Measurements from ENCODE around the gene OCLN. TPM values are rescaled to one million over a fixed set of nuclear protein-coding genes. Genes with fewer than 3 reads are reported as not detected.

The OCLN gene
- total RNA-seq, 4 donors from 2014 or later, result 74.9 to 112 (median 92.4) TPM

GRCh38 chr5:69522035-69522434, 29.4 kb downstream of the OCLN start:
- Histone ChIP-seq H3K4me1 (peaks cover 6 to 67% (median 36%) of the 10 kb centered on the region in 4 donors), H3K9me3 (no peaks in the 10 kb centered on the region), H3K27me3 (no peaks in the 10 kb centered on the region), H3K36me3 (no peaks in the 10 kb centered on the region), H3K4me3 (no peak overlapping the region), H3K27ac (peak overlapping the region in 3 of 4 donors; percentile 69 to 87 (median 83))
- in situ Hi-C loops (cut with MboI; ENCODE audit: low pct_ligation_motif_present in 1 of 4, low pct_unique_long_range_greater_than_20kb in 1 of 4, low sequenced_read_pairs in 3 of 4), result no loop called here
- 58 to 61% methylated on average over 3 of the region's 3 CpGs for WGBS, 2 donors (ENCODE audit: low coverage in 1 of 2)
- TF ChIP-seq POLR2AphosphoS5 (IDR thresholded peaks at IDR 0.05) (no peak), CTCF (IDR thresholded peaks at IDR 0.05) (no peak), EP300 (IDR thresholded peaks at IDR 0.05; ENCODE audit: low read depth) (no peak), POLR2A (IDR thresholded peaks at IDR 0.05) (no peak)
- intact Hi-C loops (cut with DNase I; ENCODE audit: low total_unique reads), result no loop called here
- no peak for DNase-seq

- H3K27me3 ChIP-seq, result no peaks in the 10 kb centered on the region
- no peak for DNase-seq
- 50 to 64% methylated on average over 1 to 2 of the region's 2 CpGs for WGBS, 2 donors (ENCODE audit: low coverage in 1 of 2)
- in situ Hi-C loops (cut with MboI; ENCODE audit: low pct_ligation_motif_present in 1 of 4, low pct_unique_long_range_greater_than_20kb in 1 of 4, low sequenced_read_pairs in 3 of 4), result no loop called here
- intact Hi-C loops (cut with DNase I; ENCODE audit: low total_unique reads), result no loop called here
- H3K9me3 ChIP-seq, result no peaks in the 10 kb centered on the region
- TF ChIP-seq POLR2AphosphoS5 (IDR thresholded peaks at IDR 0.05) (peak in 1 of 3 donors; percentile 9), EP300 (IDR thresholded peaks at IDR 0.05; ENCODE audit: low read depth) (no peak), POLR2A (IDR thresholded peaks at IDR 0.05) (no peak), CTCF (IDR thresholded peaks at IDR 0.05) (no peak)
- H3K4me1 ChIP-seq, result peaks cover 6 to 48% (median 15%) of the 10 kb centered on the region in 4 donors
- peak overlapping the region; percentile 39 to 62 (median 54) for H3K27ac ChIP-seq
- no peak overlapping the region for H3K4me3 ChIP-seq
- H3K36me3 ChIP-seq, result no peaks in the 10 kb centered on the region
Measured at GRCh38 chr5:69525490-69525889, 32.9 kb downstream of the OCLN start.

- no peak overlapping the region for H3K27ac ChIP-seq
- intact Hi-C loops (cut with DNase I; ENCODE audit: low total_unique reads) (no loop called here), in situ Hi-C loops (cut with MboI; ENCODE audit: low pct_ligation_motif_present in 1 of 4, low pct_unique_long_range_greater_than_20kb in 1 of 4, low sequenced_read_pairs in 3 of 4) (no loop called here)
Measured at GRCh38 chr5:69526660-69527059, 34.1 kb downstream of the OCLN start.

DNA sequence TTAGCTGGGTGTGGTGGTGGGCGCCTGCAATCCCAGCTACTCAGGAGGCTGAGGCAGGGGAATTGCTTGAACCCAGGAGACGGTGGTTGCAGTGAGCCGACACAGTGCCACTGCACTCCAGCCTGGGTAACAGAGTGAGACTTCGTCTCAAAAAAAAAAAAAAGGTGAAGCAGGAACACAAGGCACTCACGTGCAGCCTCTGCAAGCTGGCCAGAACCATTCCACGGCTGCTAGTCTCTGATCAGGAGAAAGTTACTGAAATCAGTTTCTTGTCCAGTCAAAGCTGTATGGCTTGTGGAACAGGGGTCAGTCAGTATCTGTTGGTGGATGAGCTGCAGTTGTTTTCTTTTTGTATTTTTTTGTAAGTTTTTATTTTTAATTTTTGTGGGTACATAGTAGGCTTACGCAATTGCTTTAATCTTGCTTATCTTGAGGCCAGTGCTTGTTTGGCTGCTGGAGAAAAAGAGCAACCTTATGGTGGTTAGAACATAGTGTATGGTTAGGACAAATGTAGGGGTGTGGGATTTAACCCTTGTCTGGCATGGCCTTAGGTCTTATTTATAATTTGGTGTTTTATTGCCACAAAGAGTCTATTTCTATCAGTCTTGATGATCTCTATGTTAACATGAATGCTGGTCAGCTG, 34.7 kb downstream of the OCLN start:
- Histone ChIP-seq H3K4me1 (peaks cover 3 to 37% (median 8%) of the 10 kb centered on the region in 4 donors), H3K4me3 (no peak overlapping the region), H3K27me3 (no peaks in the 10 kb centered on the region), H3K27ac (no peak overlapping the region), H3K36me3 (no peaks in the 10 kb centered on the region), H3K9me3 (no peaks in the 10 kb centered on the region)
- no peak for DNase-seq
- intact Hi-C loops (cut with DNase I; ENCODE audit: low total_unique reads), result no loop called here
- TF ChIP-seq CTCF (IDR thresholded peaks at IDR 0.05) (no peak), POLR2AphosphoS5 (IDR thresholded peaks at IDR 0.05) (no peak), EP300 (IDR thresholded peaks at IDR 0.05; ENCODE audit: low read depth) (no peak), POLR2A (IDR thresholded peaks at IDR 0.05) (no peak)
- 88 to 100% methylated on average over 1 to 7 of the region's 7 CpGs for WGBS, 2 donors (ENCODE audit: low coverage in 1 of 2)
- in situ Hi-C loops (cut with MboI; ENCODE audit: low pct_ligation_motif_present in 1 of 4, low pct_unique_long_range_greater_than_20kb in 1 of 4, low sequenced_read_pairs in 3 of 4), result no loop called here

More at GRCh38 chr5:69526660-69527059, 34.1 kb downstream of the OCLN start:
- WGBS, 2 donors (ENCODE audit: low coverage in 1 of 2), result 96 to 97% methylated on average over 4 to 9 of the region's 9 CpGs
- no peak for DNase-seq
- Histone ChIP-seq H3K27me3 (no peaks in the 10 kb centered on the region), H3K36me3 (no peaks in the 10 kb centered on the region), H3K4me3 (no peak overlapping the region), H3K4me1 (peaks cover 4 to 42% (median 8%) of the 10 kb centered on the region in 4 donors), H3K9me3 (no peaks in the 10 kb centered on the region)
- TF ChIP-seq CTCF (IDR thresholded peaks at IDR 0.05) (no peak), EP300 (IDR thresholded peaks at IDR 0.05; ENCODE audit: low read depth) (no peak), POLR2AphosphoS5 (IDR thresholded peaks at IDR 0.05) (no peak), POLR2A (IDR thresholded peaks at IDR 0.05) (no peak)
